GF-D8 (cell line): ENCODE results near the gene FBXO11.
A peak's percentile ranks its signal among the peaks of the same experiment; 100 is the strongest.

Experiments used
- DNase-seq: peaks from one replicate; lab custom pipeline; 2025; lab: John Stamatoyannopoulos, UW

FBXO11 gene

DNA sequence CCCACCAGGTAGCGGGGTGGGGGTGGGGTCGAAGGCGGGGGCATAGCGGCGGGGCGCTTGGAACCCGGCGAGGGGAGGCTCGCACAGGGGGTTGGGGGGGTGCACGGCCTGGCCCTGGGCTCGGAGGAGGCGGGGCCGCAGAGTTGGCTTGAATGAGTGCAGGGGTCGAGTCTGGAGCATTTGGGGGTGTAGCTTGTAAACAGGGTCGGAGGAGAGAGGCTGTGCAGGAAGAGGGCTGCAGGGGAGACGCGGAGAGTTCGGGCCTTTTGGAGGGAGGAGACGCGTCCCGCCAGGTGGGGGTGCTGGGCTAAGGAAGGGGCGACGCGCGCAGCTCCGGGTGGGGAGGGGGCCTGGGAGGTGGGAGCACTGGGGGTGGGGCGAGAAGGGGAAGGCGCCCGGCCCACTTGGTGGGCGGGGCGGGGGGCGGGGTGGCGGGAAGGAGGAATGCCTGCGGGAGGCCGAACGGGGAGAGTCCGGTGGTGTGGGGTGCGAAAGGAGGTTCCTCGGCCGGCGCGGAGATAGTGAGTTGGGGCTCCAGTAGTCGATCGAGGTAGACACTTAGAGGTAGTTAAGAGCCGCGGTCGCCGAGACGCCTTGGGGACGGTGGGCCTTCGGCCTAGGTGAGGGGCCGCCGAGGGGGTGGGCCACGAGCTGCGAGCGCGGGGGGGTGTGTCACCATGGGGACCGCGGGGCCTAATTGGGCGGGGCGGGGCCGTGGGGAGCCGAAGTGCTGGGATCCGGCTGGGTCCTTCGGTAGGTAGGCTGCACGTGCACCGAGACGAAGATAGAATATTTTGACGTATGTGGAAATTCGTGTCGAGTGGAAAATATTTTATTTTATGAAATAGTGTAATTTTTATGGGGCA is 122.6 kb downstream of the FBXO11 start:
- peak; percentile 60 for DNase-seq

DNA sequence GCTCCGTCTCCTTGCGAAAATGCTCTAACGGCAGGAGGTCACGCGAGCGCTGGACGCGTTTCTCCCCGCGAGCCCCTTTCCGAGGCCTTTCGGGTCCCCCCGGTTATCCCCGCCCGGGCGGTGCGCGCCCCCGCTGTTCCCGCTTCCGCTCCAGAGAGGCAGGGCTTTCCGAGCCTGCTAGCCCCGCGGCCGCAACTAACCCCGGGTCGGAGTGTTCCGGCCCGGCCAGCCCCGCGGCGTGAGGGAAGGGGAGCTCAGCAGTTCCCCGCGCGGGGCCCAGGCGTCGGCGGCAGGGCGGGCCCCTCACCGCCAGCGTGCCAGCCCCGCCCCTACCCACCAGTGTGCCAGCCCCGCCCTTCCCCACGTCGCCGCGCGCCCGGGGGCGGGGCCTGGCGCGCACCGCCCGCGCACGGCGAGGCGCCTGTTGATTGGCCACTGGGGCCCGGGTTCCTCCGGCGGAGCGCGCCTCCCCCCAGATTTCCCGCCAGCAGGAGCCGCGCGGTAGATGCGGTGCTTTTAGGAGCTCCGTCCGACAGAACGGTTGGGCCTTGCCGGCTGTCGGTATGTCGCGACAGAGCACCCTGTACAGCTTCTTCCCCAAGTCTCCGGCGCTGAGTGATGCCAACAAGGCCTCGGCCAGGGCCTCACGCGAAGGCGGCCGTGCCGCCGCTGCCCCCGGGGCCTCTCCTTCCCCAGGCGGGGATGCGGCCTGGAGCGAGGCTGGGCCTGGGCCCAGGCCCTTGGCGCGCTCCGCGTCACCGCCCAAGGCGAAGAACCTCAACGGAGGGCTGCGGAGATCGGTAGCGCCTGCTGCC is 123.4 kb downstream of the FBXO11 start, which contains the start of gene MSH6:
TSS of gene MSH6 (plus strand) at position 475 of the 815 bp plus-strand sequence. CDS start at position 564, 89 bp downstream.
- peak; percentile 69 for DNase-seq

DNA sequence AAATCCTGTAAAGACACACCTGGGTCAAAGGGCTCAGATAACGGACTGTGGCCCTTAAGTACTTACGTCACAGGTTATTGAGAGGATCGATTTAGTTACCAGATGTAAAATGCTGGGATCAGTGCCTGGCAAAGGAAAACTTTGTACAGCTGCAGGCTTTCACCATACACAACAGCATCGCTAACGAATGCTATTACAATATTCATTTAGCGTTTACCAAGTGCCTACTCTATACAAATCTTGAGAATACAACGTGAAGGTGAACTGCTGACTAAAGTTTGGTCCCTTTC is 124.0 kb downstream of the FBXO11 start:
- no peak for DNase-seq

- no peak for DNase-seq
Observed at GRCh38 chr2:47779426-47779790, 126.9 kb downstream of the FBXO11 start.

DNA sequence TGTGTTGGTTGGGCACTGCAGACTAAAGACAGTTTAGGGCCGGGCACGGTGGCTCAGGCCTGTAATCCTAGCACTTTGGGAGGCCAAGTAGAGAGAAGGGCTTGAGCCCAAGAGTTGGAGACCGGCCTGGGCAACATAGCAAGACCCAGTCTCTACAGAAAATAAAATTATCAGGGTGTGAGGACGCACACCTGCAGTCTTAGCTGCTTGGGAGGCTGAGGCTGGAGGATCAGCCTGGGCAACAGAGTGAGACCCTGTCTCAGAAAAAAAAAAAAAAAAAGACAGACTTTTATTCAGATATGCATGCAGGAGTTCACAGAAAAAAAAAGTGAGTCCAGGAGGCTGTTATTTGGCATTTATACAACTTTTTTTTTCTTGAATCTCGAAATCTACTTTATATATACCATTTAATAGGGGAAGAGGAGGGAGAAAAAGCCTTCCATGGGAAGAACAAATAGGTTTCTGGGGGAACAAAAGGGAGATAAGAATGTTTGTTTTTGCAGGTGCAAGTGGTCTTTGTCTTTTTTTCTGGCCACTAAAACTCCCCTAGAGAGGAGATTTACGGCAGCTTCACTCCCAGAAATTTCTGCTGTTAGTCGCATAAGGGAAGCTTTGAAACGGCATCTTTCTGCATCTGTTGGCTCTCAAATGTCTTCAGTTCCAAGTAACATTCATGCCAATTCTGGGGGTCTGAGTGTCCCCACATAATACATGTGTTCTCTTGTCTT is 127.4 kb downstream of the FBXO11 start:
- DNase-seq, result no peak

- no peak for DNase-seq
Observed at GRCh38 chr2:47777277-47777937, 128.9 kb downstream of the FBXO11 start.

- DNase-seq, result no peak
Observed at GRCh38 chr2:47774567-47774966, 131.7 kb downstream of the FBXO11 start.

- no peak for DNase-seq
Observed at GRCh38 chr2:47772343-47772742, 134.0 kb downstream of the FBXO11 start.

- no peak for DNase-seq
Observed at GRCh38 chr2:47771211-47771610, 135.1 kb downstream of the FBXO11 start.

- DNase-seq, result no peak
Observed at GRCh38 chr2:47769318-47769717, 137.0 kb downstream of the FBXO11 start.

- no peak for DNase-seq
Observed at GRCh38 chr2:47767880-47768609, 138.3 kb downstream of the FBXO11 start.

- no peak for DNase-seq
Observed at GRCh38 chr2:47767497-47767844, 138.8 kb downstream of the FBXO11 start.

GRCh38 chr2:47751856-47752414 is 154.4 kb downstream of the FBXO11 start:
- DNase-seq, result no peak

DNA sequence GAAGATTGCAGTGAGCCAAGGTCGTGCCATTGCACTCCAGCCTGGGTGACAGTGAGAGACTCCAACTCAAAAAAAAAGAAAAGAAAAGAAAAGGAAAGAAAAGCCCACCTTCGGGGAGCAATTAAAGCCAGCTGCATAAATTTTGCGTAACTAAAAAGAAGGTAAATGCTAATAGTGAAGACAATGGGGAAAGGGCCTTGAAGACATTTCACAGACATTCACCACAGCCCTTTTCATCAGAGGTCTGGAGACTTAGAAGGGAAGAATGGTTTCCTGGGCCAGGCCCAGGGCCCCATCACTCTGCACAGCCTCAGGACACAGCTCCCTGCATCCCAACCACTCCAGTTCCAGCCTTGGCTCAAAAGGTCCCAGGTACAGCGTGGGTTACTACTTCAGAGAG is 158.4 kb downstream of the FBXO11 start:
- no peak for DNase-seq

DNA sequence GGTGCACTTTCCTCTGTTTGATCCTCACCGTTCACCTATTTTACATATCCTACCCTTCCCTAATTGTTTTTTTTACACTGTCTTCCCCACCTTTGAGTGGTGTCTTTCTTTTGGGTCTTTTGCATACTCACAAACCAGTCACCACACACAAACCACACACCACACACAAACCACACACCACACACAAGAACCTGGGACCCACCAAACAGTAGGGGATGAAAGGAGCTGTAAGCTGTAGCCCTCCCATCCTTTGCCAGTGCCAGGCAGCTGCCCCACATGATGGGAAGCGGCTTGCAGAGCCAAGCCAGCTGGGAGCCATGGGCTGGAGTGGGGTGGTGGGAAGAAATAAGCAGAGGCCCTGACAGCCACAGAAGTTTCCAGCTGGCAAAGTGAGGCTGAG is 162.2 kb downstream of the FBXO11 start:
- no peak for DNase-seq

- no peak for DNase-seq
Observed at GRCh38 chr2:47741637-47742036, 164.7 kb downstream of the FBXO11 start.

DNA sequence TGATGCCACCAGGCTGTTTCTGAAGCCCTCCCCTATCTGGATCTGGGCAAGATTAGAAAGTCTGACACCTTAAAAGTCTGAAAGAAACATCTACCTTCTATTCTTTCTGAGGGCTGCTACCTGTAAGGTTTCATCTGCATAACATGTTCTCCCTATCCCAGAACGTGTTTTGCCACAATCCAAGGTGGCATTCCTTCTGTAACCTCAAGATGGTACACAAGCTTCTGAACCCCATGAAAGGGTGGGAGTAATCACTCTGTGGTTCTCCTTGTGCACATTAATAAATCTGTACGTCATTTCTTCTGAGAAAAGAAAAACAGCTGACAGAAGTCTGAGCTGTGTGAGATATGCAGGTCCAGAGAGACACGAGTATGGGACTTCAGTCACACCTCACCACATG is 165.2 kb downstream of the FBXO11 start:
- no peak for DNase-seq
